ENCODE results near the gene CLEC16A.
"Not testable (repeated sequence)": the region's sequence is repeated elsewhere in the genome, so short reads cannot be mapped to it uniquely, and the experiment has no call there.

The CLEC16A gene

GRCh38 chr16:11208916-11209665 is 264.7 kb downstream of the CLEC16A start:
- no peak for DNase-seq

GRCh38 chr16:11210260-11210659 is 265.9 kb downstream of the CLEC16A start:
- DNase-seq, result no peak

DNA sequence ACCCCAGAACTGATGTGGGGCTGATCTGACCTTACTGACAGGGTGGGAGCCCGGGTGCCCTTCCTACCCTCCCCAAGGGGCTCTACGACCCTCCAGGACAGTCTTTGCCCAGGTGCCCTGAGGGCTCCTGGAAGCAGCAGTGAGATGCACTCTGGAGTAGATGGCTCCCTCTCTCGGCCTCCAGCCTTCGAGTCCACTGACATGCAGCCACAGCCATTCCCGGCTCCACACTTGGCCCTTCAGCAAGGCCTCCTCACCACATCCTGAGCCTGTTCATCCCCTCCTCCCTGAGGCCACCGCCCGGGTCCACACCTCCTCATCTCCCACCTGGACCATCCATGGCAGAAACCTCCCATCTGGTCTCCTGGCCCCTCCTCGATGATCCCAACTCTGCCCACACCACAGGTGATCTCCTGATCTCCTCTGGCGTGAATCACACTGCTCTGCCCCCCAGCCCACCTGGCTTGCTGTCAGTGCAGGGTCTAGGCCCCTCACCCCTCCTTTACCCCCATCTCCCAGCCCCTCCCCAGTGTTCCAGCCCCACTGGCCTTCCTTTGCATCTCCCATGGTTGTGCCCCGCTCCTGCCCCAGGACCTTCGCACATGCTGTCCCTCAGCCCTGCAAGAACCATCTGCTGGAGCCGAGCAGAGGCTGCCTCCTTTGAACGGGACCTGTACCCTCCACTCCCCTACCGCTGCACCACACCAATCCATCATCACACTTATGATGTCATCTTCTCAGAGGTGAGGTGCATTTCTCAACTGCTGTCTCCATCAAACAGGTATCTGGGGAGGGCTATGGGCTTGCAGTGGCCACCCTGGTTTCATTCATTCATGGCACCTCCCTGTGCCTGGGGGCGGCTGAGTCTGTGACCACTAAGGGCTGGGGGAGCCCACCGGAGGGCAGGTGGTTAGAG is 267.0 kb downstream of the CLEC16A start:
- no peak for DNase-seq

- DNase-seq, result no peak
Observed at GRCh38 chr16:11211977-11212797, 267.8 kb downstream of the CLEC16A start.

DNA sequence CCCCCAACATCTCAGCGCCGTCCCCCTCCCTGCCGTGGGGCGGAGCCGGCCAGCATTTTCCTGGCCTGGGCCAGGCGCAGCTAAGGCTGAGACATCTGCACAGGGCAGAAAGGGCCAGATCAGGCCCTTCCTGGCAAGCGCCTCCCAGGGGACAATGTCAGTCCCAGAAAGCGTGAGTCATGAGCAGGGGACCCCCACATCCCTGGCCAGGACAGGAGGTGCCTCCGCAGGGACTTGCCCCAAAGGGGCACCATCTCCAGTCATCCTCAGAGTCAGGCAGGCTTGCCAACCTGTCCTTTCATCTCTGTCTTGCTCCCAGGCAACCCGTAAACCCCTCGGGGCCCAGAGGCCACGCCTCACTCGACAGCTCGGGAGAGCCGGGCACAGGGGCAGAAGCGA is 268.4 kb downstream of the CLEC16A start:
- no peak for DNase-seq

DNA sequence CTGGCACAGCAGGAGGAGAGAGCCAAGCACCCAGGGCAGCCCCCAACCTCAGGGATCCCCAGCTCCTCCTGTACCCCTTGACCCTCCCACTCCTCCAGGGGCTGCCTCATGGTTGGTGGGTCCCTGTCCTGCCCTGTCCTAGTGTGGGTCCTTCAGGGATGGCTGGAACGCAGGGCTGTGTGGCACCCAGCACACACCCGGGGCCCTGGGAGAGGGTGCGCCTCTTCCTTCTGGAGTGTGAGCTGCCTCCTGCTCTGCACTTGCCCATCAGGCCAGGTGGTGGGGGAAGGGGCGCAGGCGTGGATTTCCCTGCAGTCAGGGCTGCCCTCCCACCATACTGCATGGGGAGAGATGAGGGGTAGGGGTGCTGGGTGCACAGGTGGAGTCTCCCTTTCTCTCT is 269.0 kb downstream of the CLEC16A start:
- DNase-seq, result no peak

- no peak for DNase-seq
Observed at GRCh38 chr16:11213799-11214198, 269.4 kb downstream of the CLEC16A start.

DNA sequence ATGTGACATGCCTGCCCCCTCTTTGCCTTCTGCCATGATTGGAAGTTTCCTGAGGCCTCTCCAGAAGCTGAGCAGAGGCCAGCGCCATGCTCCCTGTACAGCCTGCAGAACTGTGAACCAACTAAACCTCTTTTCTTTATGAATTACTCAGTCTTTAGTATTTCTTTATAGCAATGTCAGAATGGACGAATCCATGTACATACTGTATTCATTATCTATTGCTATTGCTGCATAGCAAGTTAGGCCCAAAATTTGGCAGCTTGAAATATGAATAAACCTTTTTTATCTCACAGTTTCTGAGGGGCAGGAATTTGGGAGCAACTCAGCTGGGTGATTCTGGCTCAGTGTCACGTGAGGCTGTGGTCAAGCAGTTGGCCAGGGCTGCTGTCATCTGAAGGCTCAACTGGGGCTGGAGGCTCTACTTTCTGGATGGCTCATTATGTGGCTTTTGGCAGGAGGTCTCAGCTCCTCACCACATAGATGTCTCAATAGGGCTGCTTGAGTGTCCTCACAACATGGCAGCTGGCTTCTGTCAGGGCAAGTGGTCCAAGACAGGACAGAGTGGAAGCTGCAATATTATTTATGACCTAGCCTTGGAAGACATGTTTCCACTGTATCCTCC is 271.7 kb downstream of the CLEC16A start:
- DNase-seq, result no peak

- no peak for DNase-seq
Observed at GRCh38 chr16:11217651-11218603, 273.6 kb downstream of the CLEC16A start.

GRCh38 chr16:11218604-11218962 is 274.2 kb downstream of the CLEC16A start:
- DNase-seq, result no peak

DNA sequence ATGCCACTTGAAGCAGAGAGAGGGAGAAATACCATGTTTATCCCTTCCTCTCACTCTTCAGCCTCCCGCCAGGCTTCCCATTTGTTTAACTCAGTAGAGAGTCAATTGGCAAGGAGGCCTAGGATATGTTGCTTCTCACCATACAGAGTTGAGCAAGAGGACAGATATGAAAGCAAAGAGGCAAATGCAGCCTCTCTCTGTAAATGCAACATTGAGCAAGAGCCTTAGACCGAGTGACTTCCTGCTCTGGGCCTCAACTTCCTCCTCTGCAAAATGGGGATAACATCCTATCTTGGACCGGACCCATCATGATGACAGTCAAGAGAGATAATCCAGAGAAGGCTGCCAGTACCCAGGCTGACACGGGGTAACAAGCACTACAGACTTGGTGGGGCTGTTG is 274.8 kb downstream of the CLEC16A start:
- no peak for DNase-seq

DNA sequence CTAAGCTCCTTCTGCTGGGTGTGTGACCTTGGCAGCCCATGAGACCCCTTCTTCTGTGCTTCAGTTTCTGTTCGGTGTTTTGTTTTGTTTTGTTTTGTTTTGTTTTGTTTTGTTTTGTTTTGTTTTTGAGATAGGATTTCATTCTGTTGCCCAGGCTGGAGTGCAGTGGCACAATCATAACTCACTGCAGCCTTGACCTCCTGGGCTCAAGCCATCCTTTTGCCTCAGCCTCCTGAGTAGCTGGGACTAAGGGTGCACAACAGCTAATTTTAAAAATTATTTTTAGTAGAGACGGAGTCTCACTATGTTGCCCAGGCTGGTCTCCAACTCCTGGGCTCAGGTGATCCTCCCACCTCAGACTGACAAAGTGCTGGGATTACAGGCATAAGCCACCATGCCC is 276.1 kb downstream of the CLEC16A start:
- DNase-seq, result not testable (repeated sequence)

DNA sequence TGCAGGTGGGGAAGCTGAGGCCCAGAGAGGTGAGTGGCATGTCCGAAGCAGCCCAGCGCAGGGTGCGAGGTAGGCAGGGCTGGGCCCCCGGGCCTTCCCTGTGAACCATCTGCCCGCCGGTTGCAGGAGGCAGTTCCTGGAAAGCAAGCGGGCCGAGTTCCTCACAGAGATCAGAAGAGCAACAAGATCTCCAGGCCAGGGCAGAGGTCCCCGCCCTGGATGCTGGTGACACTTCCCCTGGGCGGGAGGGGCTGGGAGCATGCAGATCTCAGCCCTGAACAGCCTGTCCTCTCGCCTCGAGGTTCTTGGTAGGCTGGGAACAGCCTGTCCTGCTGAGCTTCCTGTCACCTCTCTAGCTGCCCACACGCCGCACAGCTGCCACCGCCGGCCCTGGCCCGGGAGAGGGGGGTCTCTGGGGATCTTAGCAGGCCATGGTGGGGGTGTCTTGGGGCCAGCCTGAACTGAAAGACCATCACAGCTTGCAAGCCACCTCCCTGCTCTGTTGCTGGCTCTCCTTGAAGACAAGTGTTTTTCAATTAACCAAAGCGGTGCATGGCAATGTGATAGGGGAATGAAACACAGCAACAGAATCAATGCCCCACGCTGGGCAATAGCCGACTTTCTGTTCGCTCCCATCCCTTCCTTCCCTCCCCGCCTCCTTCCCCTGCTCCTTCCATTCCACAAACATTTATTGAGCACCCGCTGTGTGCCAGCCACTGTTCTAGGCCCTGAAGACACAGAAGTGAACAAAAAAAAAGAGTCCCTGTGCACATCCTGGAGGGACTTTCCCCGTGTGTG is 279.9 kb downstream of the CLEC16A start:
- DNase-seq, result peak; percentile 82

DNA sequence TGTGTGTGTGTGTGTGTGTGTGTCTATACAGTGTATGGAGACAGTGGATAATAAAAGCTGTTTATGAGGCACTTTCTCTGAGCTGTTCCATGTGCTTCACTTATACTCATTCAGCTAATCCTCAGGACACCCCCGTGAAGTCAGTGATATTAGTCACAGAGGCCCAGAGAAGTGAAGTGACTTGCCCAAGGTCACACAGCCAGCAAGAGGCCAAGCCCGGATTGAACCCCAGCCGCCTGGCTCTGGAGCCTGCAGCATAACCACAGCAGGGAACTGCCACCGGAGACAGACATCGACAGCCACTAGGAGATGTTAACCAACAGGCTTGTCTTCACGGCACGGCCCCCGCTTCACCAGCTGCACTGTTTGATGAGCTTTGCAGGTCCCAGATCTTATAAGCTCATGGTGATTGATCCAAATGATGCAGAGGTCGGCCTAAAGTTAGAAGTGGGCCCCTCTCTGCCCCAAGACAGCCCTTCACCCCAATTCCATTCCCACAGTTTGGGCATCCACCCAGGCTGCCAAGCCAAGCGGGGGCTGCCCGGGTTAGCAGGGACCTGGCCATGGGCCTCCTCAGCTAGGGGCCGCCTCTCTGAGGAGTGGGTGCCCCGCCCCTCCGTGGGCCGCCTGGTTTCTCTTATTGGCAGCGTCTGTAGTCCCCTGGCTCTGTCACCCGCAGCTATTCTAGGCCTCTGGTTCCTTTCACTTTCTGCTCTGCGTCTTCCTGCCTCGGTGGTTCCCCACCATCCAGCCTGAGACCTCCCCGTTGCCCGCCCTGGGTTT is 280.7 kb downstream of the CLEC16A start:
- peak; percentile 89 for DNase-seq

- no peak for DNase-seq
Observed at GRCh38 chr16:11225677-11226549, 281.5 kb downstream of the CLEC16A start.

- no peak for DNase-seq
Observed at GRCh38 chr16:11229432-11229831, 285.1 kb downstream of the CLEC16A start.

GRCh38 chr16:11229906-11230305 is 285.5 kb downstream of the CLEC16A start:
- DNase-seq, result no peak

DNA sequence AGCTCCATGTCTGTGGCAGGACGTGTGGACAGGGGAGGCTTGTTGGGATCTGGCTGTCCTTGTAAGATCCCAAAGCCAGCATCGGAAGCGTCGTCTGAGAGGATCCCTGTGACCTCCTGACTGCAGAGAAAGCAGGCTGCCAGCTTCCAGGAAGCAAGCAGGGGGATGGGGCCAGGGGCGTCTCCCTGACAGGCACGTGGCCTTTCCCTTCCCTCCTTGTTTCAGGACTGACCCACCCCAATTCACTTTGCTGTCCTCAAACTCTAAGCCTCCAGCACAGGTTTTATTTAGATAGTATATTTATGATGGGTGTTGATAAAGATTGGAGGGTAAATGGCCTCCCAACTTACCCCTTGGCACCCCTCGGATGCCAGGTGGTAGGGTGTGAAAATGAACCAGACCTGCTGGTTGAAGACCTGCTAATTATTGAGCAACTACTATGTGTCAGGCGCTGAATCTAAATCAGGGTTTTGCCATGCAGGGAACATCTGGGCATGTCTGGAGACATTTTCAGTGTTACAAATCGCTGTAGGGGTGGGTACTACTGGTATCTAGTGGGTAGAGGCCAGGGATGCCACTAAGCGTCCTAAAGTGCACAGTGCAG is 287.1 kb downstream of the CLEC16A start:
- peak; percentile 55 for DNase-seq

Measured in activated CD8-positive, alpha-beta memory T cell treated with anti-CD3 and anti-CD28 coated beads, Interleukin-2, amount 50 U/mL, for 48 hours (primary cell).